ENCODE measurements around the gene USP27X.

DNA sequence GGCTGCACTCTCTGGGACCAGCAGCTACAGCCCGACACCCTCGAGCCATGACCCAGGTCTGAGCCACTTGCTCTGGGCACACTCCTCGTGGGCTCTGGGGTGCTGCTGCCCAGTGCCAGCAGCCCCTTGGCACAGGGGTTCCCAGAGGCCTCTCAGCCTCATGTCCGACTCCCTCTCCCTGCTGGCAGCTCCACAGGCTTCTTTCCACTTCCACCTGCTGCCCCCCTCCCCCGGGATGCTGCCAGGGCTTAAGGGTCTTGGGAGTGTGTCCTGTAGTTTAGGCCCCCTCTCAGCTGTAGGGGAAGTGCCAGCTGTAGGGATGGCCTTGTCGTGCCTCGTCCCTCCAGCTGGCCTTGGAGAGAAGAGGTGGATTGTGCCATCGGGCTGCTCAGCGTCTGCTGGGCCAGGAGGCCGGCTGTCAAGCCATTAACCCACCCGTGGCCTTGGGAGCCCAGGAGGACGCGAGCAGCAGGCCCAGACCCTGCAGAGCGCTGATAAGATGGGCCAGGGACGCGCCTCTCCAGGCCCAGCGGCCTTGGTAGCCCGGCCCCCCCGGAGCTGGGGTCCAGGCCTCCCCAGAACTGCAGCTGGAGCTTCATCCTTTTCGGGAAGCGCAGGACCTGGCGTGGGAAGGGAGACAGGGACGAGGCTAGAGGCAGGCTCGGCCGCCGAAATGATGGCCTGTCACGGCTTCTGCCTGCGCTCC lies 1.0 kb upstream of the USP27X start:
- TF ChIP-seq, protein P1, sequence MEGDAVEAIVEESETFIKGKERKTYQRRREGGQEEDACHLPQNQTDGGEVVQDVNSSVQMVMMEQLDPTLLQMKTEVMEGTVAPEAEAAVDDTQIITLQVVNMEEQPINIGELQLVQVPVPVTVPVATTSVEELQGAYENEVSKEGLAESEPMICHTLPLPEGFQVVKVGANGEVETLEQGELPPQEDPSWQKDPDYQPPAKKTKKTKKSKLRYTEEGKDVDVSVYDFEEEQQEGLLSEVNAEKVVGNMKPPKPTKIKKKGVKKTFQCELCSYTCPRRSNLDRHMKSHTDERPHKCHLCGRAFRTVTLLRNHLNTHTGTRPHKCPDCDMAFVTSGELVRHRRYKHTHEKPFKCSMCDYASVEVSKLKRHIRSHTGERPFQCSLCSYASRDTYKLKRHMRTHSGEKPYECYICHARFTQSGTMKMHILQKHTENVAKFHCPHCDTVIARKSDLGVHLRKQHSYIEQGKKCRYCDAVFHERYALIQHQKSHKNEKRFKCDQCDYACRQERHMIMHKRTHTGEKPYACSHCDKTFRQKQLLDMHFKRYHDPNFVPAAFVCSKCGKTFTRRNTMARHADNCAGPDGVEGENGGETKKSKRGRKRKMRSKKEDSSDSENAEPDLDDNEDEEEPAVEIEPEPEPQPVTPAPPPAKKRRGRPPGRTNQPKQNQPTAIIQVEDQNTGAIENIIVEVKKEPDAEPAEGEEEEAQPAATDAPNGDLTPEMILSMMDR (conservative IDR thresholded peaks at IDR 0.05; ENCODE audit: low read length), result no peak
- TF ChIP-seq EZH2phosphoT487 (IDR thresholded peaks at IDR 0.05; ENCODE audit: borderline replicate concordance), result no peak
